Stomach (tissue), 9 donors: ENCODE results near the gene NRG2. TPM values are rescaled to one million over a fixed set of nuclear protein-coding genes. Genes with fewer than 3 reads are reported as not detected.

Source experiments
- DNase-seq, 2 donors: peaks; one replicate each; pipeline versions ENCODE4 v3.0.0 to v3.0.0-alpha.2; 2013 to 2019
- H3K27ac ChIP-seq, 5 donors: fragments of 200-600 bp in 4 of 5; sonication (generic) in 4 of 5; one replicate each; pipeline ENCODE4 v1.5.1; 2013 to 2019; ENCODE audit warnings: mild to moderate bottlenecking in 1 of 5, moderate library complexity in 1 of 5
- H3K27me3 ChIP-seq, 3 donors: fragments of 200-600 bp; sonication (generic); one replicate each; pipeline ENCODE4 v1.5.1; 2017 to 2019; ENCODE audit warnings: mixed run types in 1 of 3
- H3K36me3 ChIP-seq, 4 donors: fragments of 200-600 bp; sonication (generic); 1 replicate in 3 of 4; 2 replicates in 1 of 4; pipeline ENCODE4 v1.5.1; 2016 to 2019
- H3K4me1 ChIP-seq, 4 donors: fragments of 200-600 bp; sonication (generic); one replicate each; pipeline ENCODE4 v1.5.1; 2016 to 2019
- H3K4me3 ChIP-seq, 4 donors: fragments of 200-600 bp; sonication (generic) in 3 of 4; one replicate each; pipeline ENCODE4 v1.5.1; 2016 to 2019; ENCODE audit warnings: mild to moderate bottlenecking in 1 of 4
- H3K9me3 ChIP-seq, 4 donors: fragments of 200-600 bp; sonication (generic); one replicate each; pipeline ENCODE4 v1.5.1; 2016 to 2019
- EP300 ChIP-seq: sonication (generic); formaldehyde crosslinking; IDR thresholded peaks from one replicate; pipeline ENCODE4 v1.6.1; 2017; ENCODE audit warnings: antibody characterized with exemption
- POLR2A ChIP-seq, 4 donors: fragments of 450-650 bp; IDR thresholded peaks; one replicate each; pipeline ENCODE4 v1.6.1; 2016; ENCODE audit warnings: antibody characterized with exemption in 4 of 4, control low read depth in 2 of 4, mild to moderate bottlenecking in 1 of 4, moderate library complexity in 1 of 4
- POLR2AphosphoS5 ChIP-seq, 3 donors: sonication (generic); formaldehyde crosslinking; IDR thresholded peaks; one replicate each; pipeline ENCODE4 v1.6.1; 2016; ENCODE audit warnings: antibody characterized with exemption in 3 of 3
- WGBS, 5 donors: extraction: QIAGEN DNeasy Blood & Tissue Kit in 3 of 5; methylation state at CpG; one replicate each; pipeline versions ENCODE4 v1.1.5 to v1.1.7; 2013 to 2018; 5-methylcytosine and 5-hydroxymethylcytosine counted together
- intact Hi-C: fragments of 100-400 bp; cut with DNase I; formaldehyde crosslinking; loops from one replicate; pipeline ENCODE4 v1.15.1; 2023; ENCODE audit warnings: low total_unique reads
- polyA plus RNA-seq, 3 donors: library from polyadenylated mRNA; stranded (reverse); fragments of 200-250 nt; gene quantifications; one replicate each; pipeline ENCODE4 v1.2.3, GENCODE V29; 2013
- total RNA-seq, 5 donors: library from RNA; depleted of rRNA; stranded (reverse); fragments of >200 nt; gene quantifications; one replicate each; pipeline versions ENCODE4 v1.1.0 to v1.2.3, GENCODE V29; 2014 to 2016
- TF ChIP-seq, protein P1 (sequence below), 7 experiments: fragments of 450-650 bp in 4 of 7; fragments of 200-600 bp in 3 of 7; sonication (generic) in 3 of 7; IDR thresholded peaks; one replicate each; pipeline ENCODE4 v1.5.1; 2016 to 2019; ENCODE audit warnings: antibody characterized with exemption in 7 of 7, control low read depth in 2 of 7, mild to moderate bottlenecking in 1 of 7
- donor health status: healthy with polysubstance abuse.
- donor health status: Bipolar disorder and iron deficiency.
- donor health status: healthy.

Gene NRG2
- total and polyA plus RNA-seq, 8 donors = 0.25 to 22.2 (median 1.2) TPM; not detected in 1

- Histone ChIP-seq H3K36me3 (no peaks in the 10 kb centered on the region), H3K9me3 (no peaks in the 10 kb centered on the region), H3K27ac (no peak overlapping the region), H3K27me3 (peaks cover 4 to 60% (median 31%) of the 10 kb centered on the region in 3 donors), H3K4me3 (no peak overlapping the region), H3K4me1 (no peaks in the 10 kb centered on the region)
- 72 to 92% (median 83%) methylated on average over 2 to 4 of the region's 4 CpGs; no CpG with 5 or more reads in 1 of the 5 donors for WGBS, 5 donors
- intact Hi-C loops = no loop called here
- no peak for TF ChIP-seq POLR2AphosphoS5 (IDR thresholded peaks at IDR 0.05)
- no peak for TF ChIP-seq POLR2A (IDR thresholded peaks at IDR 0.05)
- no peak for TF ChIP-seq EP300
- TF ChIP-seq, protein P1, sequence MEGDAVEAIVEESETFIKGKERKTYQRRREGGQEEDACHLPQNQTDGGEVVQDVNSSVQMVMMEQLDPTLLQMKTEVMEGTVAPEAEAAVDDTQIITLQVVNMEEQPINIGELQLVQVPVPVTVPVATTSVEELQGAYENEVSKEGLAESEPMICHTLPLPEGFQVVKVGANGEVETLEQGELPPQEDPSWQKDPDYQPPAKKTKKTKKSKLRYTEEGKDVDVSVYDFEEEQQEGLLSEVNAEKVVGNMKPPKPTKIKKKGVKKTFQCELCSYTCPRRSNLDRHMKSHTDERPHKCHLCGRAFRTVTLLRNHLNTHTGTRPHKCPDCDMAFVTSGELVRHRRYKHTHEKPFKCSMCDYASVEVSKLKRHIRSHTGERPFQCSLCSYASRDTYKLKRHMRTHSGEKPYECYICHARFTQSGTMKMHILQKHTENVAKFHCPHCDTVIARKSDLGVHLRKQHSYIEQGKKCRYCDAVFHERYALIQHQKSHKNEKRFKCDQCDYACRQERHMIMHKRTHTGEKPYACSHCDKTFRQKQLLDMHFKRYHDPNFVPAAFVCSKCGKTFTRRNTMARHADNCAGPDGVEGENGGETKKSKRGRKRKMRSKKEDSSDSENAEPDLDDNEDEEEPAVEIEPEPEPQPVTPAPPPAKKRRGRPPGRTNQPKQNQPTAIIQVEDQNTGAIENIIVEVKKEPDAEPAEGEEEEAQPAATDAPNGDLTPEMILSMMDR (IDR thresholded peaks at IDR 0.05) = no peak
- no peak for DNase-seq
These were observed 237.0 kb downstream of the NRG2 start for GRCh38 chr5:139806111-139806510.

DNA sequence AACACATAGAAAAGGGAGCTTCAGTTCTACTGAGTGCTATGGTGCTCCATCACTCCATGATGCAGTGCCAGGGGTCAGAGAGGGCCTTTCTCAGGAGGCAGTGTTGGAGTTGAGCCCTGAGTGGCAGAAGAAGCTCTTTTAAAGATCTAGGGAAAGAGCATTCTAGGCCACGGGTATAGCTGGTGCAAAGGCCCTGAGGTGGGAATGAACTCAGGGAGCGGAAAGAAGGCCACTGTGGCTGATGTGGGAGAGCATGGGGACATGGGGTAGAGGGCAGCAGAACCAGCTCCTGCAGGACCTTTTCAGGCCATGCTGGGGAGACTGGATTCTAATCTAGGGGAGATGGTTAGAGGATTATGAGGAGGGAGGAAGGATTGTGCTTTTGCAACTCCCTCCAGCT, 237.6 kb downstream of the NRG2 start:
- DNase-seq = no peak
- H3K27ac ChIP-seq = no peak overlapping the region
- WGBS, 5 donors = 90 to 100% (median 92%) methylated on average over 2 of the region's 2 CpGs
- peaks cover 4 to 64% (median 31%) of the 10 kb centered on the region in 3 donors for H3K27me3 ChIP-seq
- no peaks in the 10 kb centered on the region for H3K9me3 ChIP-seq
- no peaks in the 10 kb centered on the region for H3K36me3 ChIP-seq
- H3K4me1 ChIP-seq = no peaks in the 10 kb centered on the region
- intact Hi-C loops = no loop called here
- TF ChIP-seq POLR2A (IDR thresholded peaks at IDR 0.05) = no peak
- TF ChIP-seq, protein P1 (IDR thresholded peaks at IDR 0.05) = no peak
- TF ChIP-seq EP300 = no peak
- TF ChIP-seq POLR2AphosphoS5 (IDR thresholded peaks at IDR 0.05) = no peak
- no peak overlapping the region for H3K4me3 ChIP-seq

DNA sequence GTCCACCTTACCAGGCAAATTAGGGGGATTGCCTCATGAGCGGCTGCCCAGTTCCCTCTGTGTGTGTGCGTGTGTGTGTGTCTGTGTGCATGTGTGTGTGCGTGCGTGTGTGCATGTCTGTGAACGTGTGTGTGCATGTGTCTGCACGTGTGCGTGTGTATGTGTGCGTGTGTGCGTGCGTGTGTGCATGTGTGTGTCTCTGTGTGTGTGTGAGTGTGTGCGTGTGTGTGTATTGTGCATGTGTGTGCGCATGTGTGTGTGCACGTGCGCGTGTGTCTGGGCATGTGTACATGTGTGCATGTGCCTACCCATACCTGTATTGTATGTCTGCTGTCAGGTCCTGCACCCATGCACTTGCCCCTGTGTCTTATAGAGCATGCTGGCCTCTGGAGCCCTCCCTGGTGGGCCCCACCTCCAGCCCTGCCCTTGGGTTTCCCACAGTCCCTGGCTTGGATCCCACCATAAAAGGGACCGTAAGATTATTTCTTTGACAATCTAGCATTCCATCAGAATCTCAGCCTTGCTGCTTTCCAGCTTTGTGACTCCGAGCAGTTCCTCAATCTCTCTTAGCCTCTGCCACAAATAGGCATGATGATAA, 238.2 kb downstream of the NRG2 start:
- H3K27ac ChIP-seq = no peak overlapping the region
- H3K27me3 ChIP-seq = peaks cover 4 to 71% (median 32%) of the 10 kb centered on the region in 3 donors
- no peaks in the 10 kb centered on the region for H3K36me3 ChIP-seq
- 89 to 94% (median 91%) methylated on average over 15 to 17 of the region's 17 CpGs for WGBS, 5 donors
- no peaks in the 10 kb centered on the region for H3K9me3 ChIP-seq
- intact Hi-C loops = no loop called here
- no peaks in the 10 kb centered on the region for H3K4me1 ChIP-seq
- no peak for DNase-seq
- H3K4me3 ChIP-seq = no peak overlapping the region
- TF ChIP-seq, protein P1 (IDR thresholded peaks at IDR 0.05) = no peak
- TF ChIP-seq POLR2A (IDR thresholded peaks at IDR 0.05) (no peak), POLR2AphosphoS5 (IDR thresholded peaks at IDR 0.05) (no peak), EP300 (no peak)

GRCh38 chr5:139803978-139804377, 239.1 kb downstream of the NRG2 start:
- Histone ChIP-seq H3K27ac (no peak overlapping the region), H3K36me3 (no peaks in the 10 kb centered on the region), H3K27me3 (peaks cover 4 to 71% (median 39%) of the 10 kb centered on the region in 3 donors), H3K4me3 (no peak overlapping the region), H3K4me1 (no peaks in the 10 kb centered on the region), H3K9me3 (no peaks in the 10 kb centered on the region)
- WGBS, 5 donors = 79 to 92% (median 90%) methylated on average over 2 of the region's 2 CpGs
- no peak for DNase-seq
- TF ChIP-seq POLR2AphosphoS5 (IDR thresholded peaks at IDR 0.05) (no peak), POLR2A (IDR thresholded peaks at IDR 0.05) (no peak), EP300 (no peak)
- TF ChIP-seq, protein P1 (IDR thresholded peaks at IDR 0.05) = no peak
- intact Hi-C loops = no loop called here
